Testis (tissue), 3 donors: Measurements from ENCODE around the gene MISP3. TPM values are rescaled to one million over a fixed set of nuclear protein-coding genes. Genes with fewer than 3 reads are reported as not detected.

Source experiments
- DNase-seq: peaks from one replicate; pipeline ENCODE4 v3.0.0-alpha.2; 2019
- H3K27ac ChIP-seq, 2 donors: fragments of 200-600 bp; sonication (generic); one replicate each; pipeline ENCODE4 v1.5.1; 2019
- H3K27me3 ChIP-seq: fragments of 200-600 bp; sonication (generic); one replicate; pipeline ENCODE4 v1.5.1; 2019
- H3K36me3 ChIP-seq: fragments of 200-600 bp; sonication (generic); one replicate; pipeline ENCODE4 v1.5.1; 2017; ENCODE audit warnings: low read depth; ENCODE audit errors: missing control alignments
- H3K4me1 ChIP-seq: fragments of 200-600 bp; sonication (generic); one replicate; pipeline ENCODE4 v1.5.1; 2019
- H3K4me3 ChIP-seq, 2 donors: fragments of 200-600 bp; sonication (generic); one replicate each; pipeline ENCODE4 v1.5.1; 2017 to 2019
- H3K9me3 ChIP-seq: fragments of 200-600 bp; sonication (generic); one replicate; pipeline ENCODE4 v1.5.1; 2017
- CTCF ChIP-seq, 3 experiments: fragments of 450-650 bp in 2 of 3; fragments of 200-600 bp in 1 of 3; sonication (generic) in 1 of 3; IDR thresholded peaks; one replicate each; pipeline ENCODE4 v1.5.1; 2016 to 2019; ENCODE audit warnings: antibody characterized with exemption in 3 of 3, mild to moderate bottlenecking in 2 of 3, moderate library complexity in 1 of 3
- POLR2A ChIP-seq: fragments of 450-650 bp; IDR thresholded peaks from one replicate; pipeline ENCODE4 v1.6.1; 2017; ENCODE audit warnings: antibody characterized with exemption, mild to moderate bottlenecking, moderate library complexity
- WGBS, 2 donors: methylation state at CpG; one replicate each; pipeline ENCODE4 v1.1.5; 2018; 5-methylcytosine and 5-hydroxymethylcytosine counted together
- intact Hi-C: fragments of 100-400 bp; cut with DNase I; formaldehyde crosslinking; loops from one replicate; pipeline ENCODE4 v1.15.1; 2023; ENCODE audit warnings: low total_unique reads
- polyA plus RNA-seq: library from polyadenylated mRNA; stranded (reverse); fragments of 350-450 nt; fragmentation: Illumina TruSeq; extraction: RNeasy Lipid Tissue Mini Kit (QIAGEN cat#74804); gene quantifications from one replicate; pipeline ENCODE4 v1.2.3, GENCODE V29; 2014; ENCODE audit warnings: low read depth, low replicate concordance; ENCODE audit not compliant: insufficient read depth
- total RNA-seq, 2 donors: library from RNA; depleted of rRNA; stranded (reverse); fragments of >200 nt; gene quantifications; one replicate each; pipeline ENCODE4 v1.2.3, GENCODE V29; 2016

The MISP3 gene
- total and polyA plus RNA-seq, 3 donors from 2014 or later: 0.76 to 7.2 (median 4.2) TPM

- Histone ChIP-seq H3K4me3 (no peak overlapping the region), H3K27ac (peak overlapping the region; percentile 39 to 59), H3K27me3 (no peaks in the 10 kb centered on the region), H3K4me1 (peaks cover 24% of the 10 kb centered on the region), H3K36me3 (no peaks in the 10 kb centered on the region), H3K9me3 (no peaks in the 10 kb centered on the region)
- WGBS, 2 donors: 43 to 50% methylated on average over 7 of the region's 7 CpGs
- intact Hi-C loops: no loop called here
- no peak for TF ChIP-seq CTCF (IDR thresholded peaks at IDR 0.05)
- no peak for TF ChIP-seq POLR2A
- DNase-seq: peak; percentile 90
Measured at GRCh38 chr19:14094854-14095253, 22.3 kb downstream of the MISP3 start.

- no peaks in the 10 kb centered on the region for H3K27me3 ChIP-seq
- H3K36me3 ChIP-seq: no peaks in the 10 kb centered on the region
- intact Hi-C loops: no loop called here
- H3K4me3 ChIP-seq: no peak overlapping the region
- DNase-seq: no peak
- 90 to 98% methylated on average over 11 of the region's 11 CpGs for WGBS, 2 donors
- no peak overlapping the region for H3K27ac ChIP-seq
- no peaks in the 10 kb centered on the region for H3K9me3 ChIP-seq
- H3K4me1 ChIP-seq: peaks cover 24% of the 10 kb centered on the region
- no peak for TF ChIP-seq CTCF (IDR thresholded peaks at IDR 0.05)
- no peak for TF ChIP-seq POLR2A
Measured at GRCh38 chr19:14096272-14096992, 23.8 kb downstream of the MISP3 start.

GRCh38 chr19:14097532-14098151 is 25.1 kb downstream of the MISP3 start:
- Histone ChIP-seq H3K36me3 (no peaks in the 10 kb centered on the region), H3K27ac (peak overlapping the region; percentile 17 to 31), H3K4me1 (peaks cover 18% of the 10 kb centered on the region), H3K9me3 (no peaks in the 10 kb centered on the region), H3K4me3 (no peak overlapping the region), H3K27me3 (no peaks in the 10 kb centered on the region)
- intact Hi-C loops: no loop called here
- TF ChIP-seq CTCF (IDR thresholded peaks at IDR 0.05) (peak in 2 of 3 experiments; percentile 19 to 22), POLR2A (no peak)
- no peak for DNase-seq
- WGBS, 2 donors: 68 to 76% methylated on average over 15 to 21 of the region's 21 CpGs

DNA sequence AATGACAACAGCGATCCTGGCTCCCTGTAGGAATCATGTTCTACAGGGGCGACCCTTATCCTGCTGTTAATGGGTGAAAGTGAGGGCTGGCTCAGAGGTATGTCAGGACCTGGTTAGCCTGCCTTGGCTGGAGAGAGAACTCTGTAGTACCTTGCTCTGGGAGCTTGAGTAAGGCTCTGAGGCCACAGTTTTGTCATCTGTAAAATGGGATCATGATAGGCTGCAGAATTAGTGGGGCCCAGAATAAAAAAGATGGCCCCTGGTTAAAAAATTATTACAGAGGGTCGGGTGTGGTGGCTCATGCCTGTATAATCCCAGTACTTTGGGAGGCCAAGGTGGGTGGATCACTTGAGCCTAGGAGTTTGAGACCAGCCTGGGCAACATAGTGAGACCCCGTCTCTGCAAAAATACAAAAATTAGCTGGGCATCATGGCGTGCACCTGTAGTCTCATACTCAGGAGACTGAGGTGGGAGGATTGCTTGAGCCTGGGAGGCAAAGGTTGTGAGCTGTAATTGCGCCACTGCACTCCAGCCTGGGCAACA is 28.5 kb downstream of the MISP3 start:
- H3K36me3 ChIP-seq: no peaks in the 10 kb centered on the region
- DNase-seq: no peak

More for the DNA sequence above, 28.5 kb downstream of the MISP3 start:
- Histone ChIP-seq H3K27ac (no peak overlapping the region), H3K9me3 (no peaks in the 10 kb centered on the region), H3K27me3 (no peaks in the 10 kb centered on the region), H3K4me3 (no peak overlapping the region), H3K4me1 (peaks cover 10% of the 10 kb centered on the region)
- TF ChIP-seq CTCF (IDR thresholded peaks at IDR 0.05) (no peak), POLR2A (no peak)
- intact Hi-C loops: no loop called here
- 86 to 93% methylated on average over 6 of the region's 6 CpGs for WGBS, 2 donors
